Kidney epithelial cell (primary cell): ENCODE results near the gene SCARB1. TPM values are rescaled to one million over a fixed set of nuclear protein-coding genes. Genes with fewer than 3 reads are reported as not detected.

Source experiments
- DNase-seq: peaks from one replicate; pipeline ENCODE4 v3.0.0-alpha.2; 2010; ENCODE audit warnings: low read depth
- H3K27me3 ChIP-seq: 2 replicates; pipeline ENCODE4 v1.6.0; 2011; ENCODE audit warnings: low read length; ENCODE audit not compliant: control insufficient read depth, insufficient read depth
- H3K36me3 ChIP-seq: 2 replicates; pipeline ENCODE4 v1.5.1; 2011; ENCODE audit warnings: low read length; ENCODE audit not compliant: control insufficient read depth, insufficient read depth
- H3K4me3 ChIP-seq: 2 replicates; pipeline ENCODE4 v1.5.1; 2011; ENCODE audit warnings: low read depth, mild to moderate bottlenecking, control low read depth, low read length
- CTCF ChIP-seq: IDR thresholded peaks from 2 replicates; pipeline ENCODE4 v1.5.1; 2011; ENCODE audit warnings: mild to moderate bottlenecking, moderate library complexity, low read length, control low read depth, inconsistent platforms; ENCODE audit not compliant: insufficient read depth, poor library complexity, severe bottlenecking
- total RNA-seq: library from RNA; depleted of rRNA; stranded (reverse); fragments of >200 nt; gene quantifications from 2 replicates; pipeline ENCODE4 v1.2.3, GENCODE V29; 2015

The SCARB1 gene
- total RNA-seq, 1 donor from 2014 or later = 30.0 TPM

- no peaks in the 10 kb centered on the region for H3K36me3 ChIP-seq
Measured at GRCh38 chr12:124835656-124836410, 27.8 kb downstream of the SCARB1 start.

GRCh38 chr12:124834822-124835221, 28.8 kb downstream of the SCARB1 start:
- no peak for TF ChIP-seq CTCF
- no peak for DNase-seq

More at GRCh38 chr12:124835656-124836410, 27.8 kb downstream of the SCARB1 start:
- no peak for TF ChIP-seq CTCF
- no peak overlapping the region for H3K4me3 ChIP-seq
- H3K27me3 ChIP-seq = no peaks in the 10 kb centered on the region
- DNase-seq = no peak

GRCh38 chr12:124833693-124834122, 30.0 kb downstream of the SCARB1 start:
- no peak for DNase-seq
- H3K36me3 ChIP-seq = no peaks in the 10 kb centered on the region
- H3K4me3 ChIP-seq = no peak overlapping the region
- no peak for TF ChIP-seq CTCF
- no peaks in the 10 kb centered on the region for H3K27me3 ChIP-seq

More at GRCh38 chr12:124834822-124835221, 28.8 kb downstream of the SCARB1 start:
- Histone ChIP-seq H3K4me3 (no peak overlapping the region), H3K27me3 (no peaks in the 10 kb centered on the region), H3K36me3 (no peaks in the 10 kb centered on the region)

GRCh38 chr12:124832856-124833255, 30.8 kb downstream of the SCARB1 start:
- H3K36me3 ChIP-seq = no peaks in the 10 kb centered on the region
- no peak overlapping the region for H3K4me3 ChIP-seq
- no peak for TF ChIP-seq CTCF
- no peak for DNase-seq
- H3K27me3 ChIP-seq = no peaks in the 10 kb centered on the region

GRCh38 chr12:124831590-124831989, 32.1 kb downstream of the SCARB1 start:
- no peaks in the 10 kb centered on the region for H3K27me3 ChIP-seq
- DNase-seq = no peak
- no peak overlapping the region for H3K4me3 ChIP-seq
- no peaks in the 10 kb centered on the region for H3K36me3 ChIP-seq
- TF ChIP-seq CTCF = no peak

- no peak for DNase-seq
- no peaks in the 10 kb centered on the region for H3K36me3 ChIP-seq
- TF ChIP-seq CTCF = no peak
- no peaks in the 10 kb centered on the region for H3K27me3 ChIP-seq
- no peak overlapping the region for H3K4me3 ChIP-seq
Measured at GRCh38 chr12:124830306-124830705, 33.4 kb downstream of the SCARB1 start.
